HepG2 (cell line): ENCODE data around the gene SULT2B1. TPM values are rescaled to one million over a fixed set of nuclear protein-coding genes. Genes with fewer than 3 reads are reported as not detected.

Experiments used
- DDIT3 ChIP-seq: sonication (generic); formaldehyde crosslinking; IDR thresholded peaks from 2 replicates; pipeline ENCODE4 v1.4.0; 2020; ENCODE audit warnings: mild to moderate bottlenecking, missing genetic modification reagents
- HOXA7 ChIP-seq: sonication (generic); formaldehyde crosslinking; IDR thresholded peaks from 2 replicates; pipeline ENCODE4 v1.8.1; 2022; ENCODE audit warnings: mild to moderate bottlenecking, missing genetic modification reagents, moderate library complexity
- JUND ChIP-seq: sonication (generic); formaldehyde crosslinking; IDR thresholded peaks from 2 replicates; pipeline ENCODE4 v1.8.0; 2022; ENCODE audit warnings: mild to moderate bottlenecking, missing genetic modification reagents
- KDM1A ChIP-seq: IDR thresholded peaks from 2 replicates; pipeline ENCODE4 v1.6.1; 2016; ENCODE audit warnings: missing compliant biosample characterization
- LRRFIP1 ChIP-seq: sonication (generic); formaldehyde crosslinking; conservative IDR thresholded peaks from 2 replicates; pipeline ENCODE4 v1.4.0; 2020; ENCODE audit warnings: missing genetic modification reagents
- PITX1 ChIP-seq: sonication (generic); formaldehyde crosslinking; IDR thresholded peaks from 2 replicates; pipeline ENCODE4 v1.5.1; 2020; ENCODE audit warnings: mild to moderate bottlenecking, missing genetic modification reagents
- RCOR2 ChIP-seq: IDR thresholded peaks from 2 replicates; pipeline ENCODE4 v1.6.1; 2016; ENCODE audit warnings: missing biosample characterization, missing genetic modification reagents
- TBP ChIP-seq: sonication (generic); formaldehyde crosslinking; IDR thresholded peaks from 2 replicates; pipeline ENCODE4 v1.5.0; 2020; ENCODE audit warnings: missing genetic modification reagents
- YEATS4 ChIP-seq: sonication (generic); formaldehyde crosslinking; IDR thresholded peaks from 2 replicates; pipeline ENCODE4 v1.4.0; 2020; ENCODE audit warnings: missing genetic modification reagents, borderline replicate concordance
- YY1 ChIP-seq: IDR thresholded peaks from 2 replicates; pipeline ENCODE4 v1.6.1; 2011; ENCODE audit warnings: low read length, low read depth, moderate library complexity, mild to moderate bottlenecking; ENCODE audit not compliant: insufficient read depth, insufficient replicate concordance
- ZBTB7B ChIP-seq: sonication (generic); formaldehyde crosslinking; IDR thresholded peaks from 2 replicates; pipeline ENCODE4 v1.4.0; 2020; ENCODE audit warnings: missing genetic modification reagents
- ZMYM2 ChIP-seq: sonication (generic); formaldehyde crosslinking; IDR thresholded peaks from 2 replicates; pipeline ENCODE4 v1.8.0; 2022; ENCODE audit warnings: mild to moderate bottlenecking, missing genetic modification reagents
- ZSCAN5A ChIP-seq: sonication (generic); formaldehyde crosslinking; IDR thresholded peaks from 2 replicates; pipeline ENCODE4 v1.8.0; 2022; ENCODE audit warnings: mild to moderate bottlenecking, missing genetic modification reagents, borderline replicate concordance
- polyA plus RNA-seq, 8 experiments: library from polyadenylated mRNA; depleted of rRNA in 3 of 8; stranded (reverse) in 7 of 8; unstranded in 1 of 8; fragments of >200 nt; fragmentation: Illumina TruSeq in 4 of 8; extraction: Trizol in 4 of 8; gene quantifications; 2 replicates each; pipeline versions ENCODE4 v1.2.1 to v1.2.3, GENCODE V29; 2011 to 2016; ENCODE audit warnings: low read depth in 4 of 8, missing spikeins in 1 of 8, mixed read lengths in 1 of 8; ENCODE audit not compliant: insufficient read depth in 1 of 8
- total RNA-seq, 5 experiments: library from RNA; depleted of rRNA; stranded (reverse); fragments of >200 nt; fragmentation: Illumina TruSeq; extraction: Trizol; gene quantifications; 2 replicates each; pipeline ENCODE4 v1.2.3, GENCODE V29; 2016; ENCODE audit warnings: low read depth in 1 of 5
- TF ChIP-seq, protein P1 (sequence below): sonication (generic); formaldehyde crosslinking; IDR thresholded peaks from 2 replicates; pipeline ENCODE4 v1.5.1; 2020; ENCODE audit warnings: missing genetic modification reagents, mild to moderate bottlenecking, borderline replicate concordance
- TF ChIP-seq, protein P2 (sequence below): sonication (generic); formaldehyde crosslinking; IDR thresholded peaks from 2 replicates; pipeline ENCODE4 v1.8.0; 2022; ENCODE audit warnings: mild to moderate bottlenecking, missing genetic modification reagents; ENCODE audit not compliant: insufficient replicate concordance
- TF ChIP-seq, protein P3 (sequence below): IDR thresholded peaks from 2 replicates; pipeline ENCODE4 v1.6.1; 2018; ENCODE audit warnings: missing genetic modification reagents, mild to moderate bottlenecking, missing compliant biosample characterization

Gene SULT2B1
- total and polyA plus RNA-seq, 2 of the 13 experiments (the other 11 are each of a cell fraction or from before 2014, with no cell fraction given) = 0.13 TPM; not detected in 1

- TF ChIP-seq, protein P1, sequence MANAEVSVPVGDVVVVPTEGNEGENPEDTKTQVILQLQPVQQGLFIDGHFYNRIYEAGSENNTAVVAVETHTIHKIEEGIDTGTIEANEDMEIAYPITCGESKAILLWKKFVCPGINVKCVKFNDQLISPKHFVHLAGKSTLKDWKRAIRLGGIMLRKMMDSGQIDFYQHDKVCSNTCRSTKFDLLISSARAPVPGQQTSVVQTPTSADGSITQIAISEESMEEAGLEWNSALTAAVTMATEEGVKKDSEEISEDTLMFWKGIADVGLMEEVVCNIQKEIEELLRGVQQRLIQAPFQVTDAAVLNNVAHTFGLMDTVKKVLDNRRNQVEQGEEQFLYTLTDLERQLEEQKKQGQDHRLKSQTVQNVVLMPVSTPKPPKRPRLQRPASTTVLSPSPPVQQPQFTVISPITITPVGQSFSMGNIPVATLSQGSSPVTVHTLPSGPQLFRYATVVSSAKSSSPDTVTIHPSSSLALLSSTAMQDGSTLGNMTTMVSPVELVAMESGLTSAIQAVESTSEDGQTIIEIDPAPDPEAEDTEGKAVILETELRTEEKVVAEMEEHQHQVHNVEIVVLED (CRISPR knock-in tag) = peak; percentile 13; the same call in 1 of the 2 replicates
- 0 out of 2 replicates have a peak, but pooled peaks have one; percentile 41 for TF ChIP-seq PITX1
- TF ChIP-seq, protein P2, sequence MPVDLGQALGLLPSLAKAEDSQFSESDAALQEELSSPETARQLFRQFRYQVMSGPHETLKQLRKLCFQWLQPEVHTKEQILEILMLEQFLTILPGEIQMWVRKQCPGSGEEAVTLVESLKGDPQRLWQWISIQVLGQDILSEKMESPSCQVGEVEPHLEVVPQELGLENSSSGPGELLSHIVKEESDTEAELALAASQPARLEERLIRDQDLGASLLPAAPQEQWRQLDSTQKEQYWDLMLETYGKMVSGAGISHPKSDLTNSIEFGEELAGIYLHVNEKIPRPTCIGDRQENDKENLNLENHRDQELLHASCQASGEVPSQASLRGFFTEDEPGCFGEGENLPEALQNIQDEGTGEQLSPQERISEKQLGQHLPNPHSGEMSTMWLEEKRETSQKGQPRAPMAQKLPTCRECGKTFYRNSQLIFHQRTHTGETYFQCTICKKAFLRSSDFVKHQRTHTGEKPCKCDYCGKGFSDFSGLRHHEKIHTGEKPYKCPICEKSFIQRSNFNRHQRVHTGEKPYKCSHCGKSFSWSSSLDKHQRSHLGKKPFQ (CRISPR knock-in tag) = peak; percentile 11
- 0 out of 2 replicates have a peak, but pooled peaks have one; percentile 25 for TF ChIP-seq ZBTB7B (CRISPR knock-in tag)
- TF ChIP-seq TBP (CRISPR knock-in tag) = no peak
- TF ChIP-seq RCOR2 (CRISPR knock-in tag) = peak; percentile 63; the same call in 1 of the 2 replicates
- no peak for TF ChIP-seq YY1
- no peak for TF ChIP-seq LRRFIP1 (CRISPR knock-in tag)
- no peak for TF ChIP-seq HOXA7
- TF ChIP-seq JUND (CRISPR knock-in tag) = 0 out of 2 replicates have a peak, but pooled peaks have one; percentile 12
- TF ChIP-seq DDIT3 (CRISPR knock-in tag) = no peak
- peak; percentile 90; the same call in 1 of the 2 replicates for TF ChIP-seq KDM1A (CRISPR knock-in tag)
- TF ChIP-seq ZSCAN5A = 0 out of 2 replicates have a peak, but pooled peaks have one; percentile 33
- TF ChIP-seq ZMYM2 = 0 out of 2 replicates have a peak, but pooled peaks have one; percentile 54
- TF ChIP-seq YEATS4 (CRISPR knock-in tag) = 0 out of 2 replicates have a peak, but pooled peaks have one; percentile 29
- TF ChIP-seq, protein P3, sequence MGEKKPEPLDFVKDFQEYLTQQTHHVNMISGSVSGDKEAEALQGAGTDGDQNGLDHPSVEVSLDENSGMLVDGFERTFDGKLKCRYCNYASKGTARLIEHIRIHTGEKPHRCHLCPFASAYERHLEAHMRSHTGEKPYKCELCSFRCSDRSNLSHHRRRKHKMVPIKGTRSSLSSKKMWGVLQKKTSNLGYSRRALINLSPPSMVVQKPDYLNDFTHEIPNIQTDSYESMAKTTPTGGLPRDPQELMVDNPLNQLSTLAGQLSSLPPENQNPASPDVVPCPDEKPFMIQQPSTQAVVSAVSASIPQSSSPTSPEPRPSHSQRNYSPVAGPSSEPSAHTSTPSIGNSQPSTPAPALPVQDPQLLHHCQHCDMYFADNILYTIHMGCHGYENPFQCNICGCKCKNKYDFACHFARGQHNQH = no peak
Observed at GRCh38 chr19:48513289-48514122, 38.5 kb upstream of the SULT2B1 start (continued).
